GM12892 (cell line): Measurements from ENCODE around the gene OXA1L.

ENCODE experiments used
- POLR2A ChIP-seq: IDR thresholded peaks from 2 replicates; pipeline ENCODE4 v1.6.1; 2011; ENCODE audit warnings: low read depth, low read length, control low read depth
- POLR2AphosphoS5 ChIP-seq: IDR thresholded peaks from 2 replicates; pipeline ENCODE4 v1.6.1; 2011; ENCODE audit warnings: low read depth, low read length, control low read depth

DNA sequence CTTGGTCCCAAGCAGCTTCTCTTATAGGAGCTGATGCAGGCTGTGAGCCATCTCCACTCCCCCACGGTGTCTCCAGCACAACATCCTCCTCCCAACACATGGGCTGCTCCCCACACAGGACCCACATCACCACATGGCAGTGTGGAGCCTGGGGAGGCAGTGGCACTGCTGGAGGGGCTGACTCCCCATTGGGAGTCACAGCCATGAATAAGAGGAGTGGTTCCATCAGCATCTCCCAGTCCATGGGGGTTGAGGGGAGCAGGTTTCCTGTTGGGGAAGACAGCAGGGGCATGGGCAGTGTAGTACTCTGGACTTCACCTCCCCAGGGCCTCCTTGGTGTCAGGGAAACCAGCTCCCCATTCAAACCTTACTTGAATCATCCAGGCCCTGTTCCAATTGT lies 40.5 kb upstream of the OXA1L start:
- TF ChIP-seq POLR2AphosphoS5 = no peak
- TF ChIP-seq POLR2A = no peak
